ENCODE data around the gene JCAD. TPM values are rescaled to one million over a fixed set of nuclear protein-coding genes. Genes with fewer than 3 reads are reported as not detected.

JCAD gene
- total and polyA plus RNA-seq, 9 of the 15 experiments (the other 6 are each of a cell fraction or from before 2014, with no cell fraction given): not detected

DNA sequence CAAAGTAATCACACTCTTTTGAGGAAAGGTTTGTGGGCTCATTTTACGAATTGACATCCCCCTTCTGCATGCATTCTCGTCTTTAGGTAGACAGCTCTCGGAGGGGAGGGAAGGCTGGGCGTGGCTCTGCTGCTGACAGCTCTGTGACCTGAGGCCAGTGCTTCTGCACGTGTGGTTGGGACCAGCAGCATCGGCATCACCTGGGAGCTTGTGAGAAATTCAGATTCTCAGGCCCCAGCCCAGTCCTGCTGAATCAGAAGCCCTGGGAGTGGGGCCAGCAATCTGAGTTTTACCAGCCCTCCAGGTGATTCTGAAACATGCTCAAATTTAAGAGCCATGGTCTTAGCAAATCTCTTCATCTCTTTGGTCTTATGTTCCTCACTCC is 89.4 kb downstream of the JCAD start (continued):
- TF ChIP-seq ZNF318 (IDR thresholded peaks at IDR 0.05; ENCODE audit: borderline replicate concordance in 1 of 2, low read depth in 1 of 2): no peak
- no peak for TF ChIP-seq MCM2 (IDR thresholded peaks at IDR 0.05; ENCODE audit: low read depth)
- TF ChIP-seq ZNF79 (CRISPR knock-in tag; IDR thresholded peaks at IDR 0.05; ENCODE audit: low read depth): no peak

Data from K562 (cell line).